ENCODE results near the gene AKR1D1. TPM values are rescaled to one million over a fixed set of nuclear protein-coding genes. Genes with fewer than 3 reads are reported as not detected.

Gene AKR1D1
- total and polyA plus RNA-seq, 2 of the 13 experiments (the other 11 are each of a cell fraction or from before 2014, with no cell fraction given): 6.9 to 37.0 TPM

DNA sequence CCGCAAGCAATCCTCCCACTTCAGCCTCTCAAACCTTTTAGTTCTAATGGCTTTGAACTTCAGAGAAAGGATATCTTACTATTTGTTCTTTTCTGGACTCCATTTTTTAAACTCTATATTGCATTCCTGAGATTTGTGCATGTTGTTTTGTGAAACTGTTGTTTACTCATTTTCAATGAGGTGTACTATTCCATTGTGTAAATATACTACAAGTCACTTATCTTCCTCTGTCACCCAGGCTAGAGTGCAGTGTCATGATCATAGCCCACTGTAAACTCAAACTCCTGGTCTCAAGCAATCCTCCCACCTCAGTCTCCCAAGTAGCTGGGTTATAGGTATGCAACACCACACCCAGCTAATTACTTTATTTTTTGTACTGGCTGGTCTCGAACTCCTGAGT lies 31.4 kb upstream of the AKR1D1 start (continued):
- TF ChIP-seq MLX (CRISPR knock-in tag; IDR thresholded peaks at IDR 0.05) (no peak), ZNF513 (CRISPR knock-in tag; conservative IDR thresholded peaks at IDR 0.05) (no peak), XRCC5 (optimal IDR thresholded peaks at IDR 0.05; ENCODE audit: low read length) (no peak), JARID2 (CRISPR knock-in tag; IDR thresholded peaks at IDR 0.05; ENCODE audit: insufficient replicate concordance) (no peak), EED (CRISPR knock-in tag; IDR thresholded peaks at IDR 0.05) (no peak), YEATS2 (CRISPR knock-in tag; IDR thresholded peaks at IDR 0.05; ENCODE audit: borderline replicate concordance) (no peak), ZNF225 (CRISPR knock-in tag; IDR thresholded peaks at IDR 0.05) (no peak), ZNF20 (CRISPR knock-in tag; IDR thresholded peaks at IDR 0.05) (no peak), HOXD1 (CRISPR knock-in tag; IDR thresholded peaks at IDR 0.05) (no peak), MEIS2 (CRISPR knock-in tag; IDR thresholded peaks at IDR 0.05) (no peak), ZNF367 (CRISPR knock-in tag; IDR thresholded peaks at IDR 0.05; ENCODE audit: borderline replicate concordance) (no peak), CHCHD3 (CRISPR knock-in tag; IDR thresholded peaks at IDR 0.05) (no peak), ARNT (IDR thresholded peaks at IDR 0.05) (no peak), CEBPB (IDR thresholded peaks at IDR 0.05; ENCODE audit: borderline replicate concordance, low read depth, low read length) (no peak), POGZ (CRISPR knock-in tag; IDR thresholded peaks at IDR 0.05) (no peak), ZNF136 (CRISPR knock-in tag; IDR thresholded peaks at IDR 0.05; ENCODE audit: low read depth) (no peak), NR2F6 (IDR thresholded peaks at IDR 0.05) (0 out of 2 replicates have a peak, but pooled peaks have one; percentile 21), NR2F6 (CRISPR knock-in tag; IDR thresholded peaks at IDR 0.05) (no peak), FOXP1 (IDR thresholded peaks at IDR 0.05) (no peak), FOXP1 (CRISPR knock-in tag; IDR thresholded peaks at IDR 0.05) (peak; percentile 50; the same call in 1 of the 2 replicates), RARA (CRISPR knock-in tag; IDR thresholded peaks at IDR 0.05) (peak; percentile 39; the same call in 1 of the 2 replicates)
- TF ChIP-seq, protein P1, sequence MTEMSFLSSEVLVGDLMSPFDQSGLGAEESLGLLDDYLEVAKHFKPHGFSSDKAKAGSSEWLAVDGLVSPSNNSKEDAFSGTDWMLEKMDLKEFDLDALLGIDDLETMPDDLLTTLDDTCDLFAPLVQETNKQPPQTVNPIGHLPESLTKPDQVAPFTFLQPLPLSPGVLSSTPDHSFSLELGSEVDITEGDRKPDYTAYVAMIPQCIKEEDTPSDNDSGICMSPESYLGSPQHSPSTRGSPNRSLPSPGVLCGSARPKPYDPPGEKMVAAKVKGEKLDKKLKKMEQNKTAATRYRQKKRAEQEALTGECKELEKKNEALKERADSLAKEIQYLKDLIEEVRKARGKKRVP (CRISPR knock-in tag; IDR thresholded peaks at IDR 0.05): no peak
- TF ChIP-seq, protein P2, sequence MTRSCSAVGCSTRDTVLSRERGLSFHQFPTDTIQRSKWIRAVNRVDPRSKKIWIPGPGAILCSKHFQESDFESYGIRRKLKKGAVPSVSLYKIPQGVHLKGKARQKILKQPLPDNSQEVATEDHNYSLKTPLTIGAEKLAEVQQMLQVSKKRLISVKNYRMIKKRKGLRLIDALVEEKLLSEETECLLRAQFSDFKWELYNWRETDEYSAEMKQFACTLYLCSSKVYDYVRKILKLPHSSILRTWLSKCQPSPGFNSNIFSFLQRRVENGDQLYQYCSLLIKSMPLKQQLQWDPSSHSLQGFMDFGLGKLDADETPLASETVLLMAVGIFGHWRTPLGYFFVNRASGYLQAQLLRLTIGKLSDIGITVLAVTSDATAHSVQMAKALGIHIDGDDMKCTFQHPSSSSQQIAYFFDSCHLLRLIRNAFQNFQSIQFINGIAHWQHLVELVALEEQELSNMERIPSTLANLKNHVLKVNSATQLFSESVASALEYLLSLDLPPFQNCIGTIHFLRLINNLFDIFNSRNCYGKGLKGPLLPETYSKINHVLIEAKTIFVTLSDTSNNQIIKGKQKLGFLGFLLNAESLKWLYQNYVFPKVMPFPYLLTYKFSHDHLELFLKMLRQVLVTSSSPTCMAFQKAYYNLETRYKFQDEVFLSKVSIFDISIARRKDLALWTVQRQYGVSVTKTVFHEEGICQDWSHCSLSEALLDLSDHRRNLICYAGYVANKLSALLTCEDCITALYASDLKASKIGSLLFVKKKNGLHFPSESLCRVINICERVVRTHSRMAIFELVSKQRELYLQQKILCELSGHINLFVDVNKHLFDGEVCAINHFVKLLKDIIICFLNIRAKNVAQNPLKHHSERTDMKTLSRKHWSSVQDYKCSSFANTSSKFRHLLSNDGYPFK (CRISPR knock-in tag; IDR thresholded peaks at IDR 0.05; ENCODE audit: borderline replicate concordance): no peak
- TF ChIP-seq, protein P3, sequence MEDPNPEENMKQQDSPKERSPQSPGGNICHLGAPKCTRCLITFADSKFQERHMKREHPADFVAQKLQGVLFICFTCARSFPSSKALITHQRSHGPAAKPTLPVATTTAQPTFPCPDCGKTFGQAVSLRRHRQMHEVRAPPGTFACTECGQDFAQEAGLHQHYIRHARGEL (CRISPR knock-in tag; IDR thresholded peaks at IDR 0.05): no peak
- TF ChIP-seq, protein P4, sequence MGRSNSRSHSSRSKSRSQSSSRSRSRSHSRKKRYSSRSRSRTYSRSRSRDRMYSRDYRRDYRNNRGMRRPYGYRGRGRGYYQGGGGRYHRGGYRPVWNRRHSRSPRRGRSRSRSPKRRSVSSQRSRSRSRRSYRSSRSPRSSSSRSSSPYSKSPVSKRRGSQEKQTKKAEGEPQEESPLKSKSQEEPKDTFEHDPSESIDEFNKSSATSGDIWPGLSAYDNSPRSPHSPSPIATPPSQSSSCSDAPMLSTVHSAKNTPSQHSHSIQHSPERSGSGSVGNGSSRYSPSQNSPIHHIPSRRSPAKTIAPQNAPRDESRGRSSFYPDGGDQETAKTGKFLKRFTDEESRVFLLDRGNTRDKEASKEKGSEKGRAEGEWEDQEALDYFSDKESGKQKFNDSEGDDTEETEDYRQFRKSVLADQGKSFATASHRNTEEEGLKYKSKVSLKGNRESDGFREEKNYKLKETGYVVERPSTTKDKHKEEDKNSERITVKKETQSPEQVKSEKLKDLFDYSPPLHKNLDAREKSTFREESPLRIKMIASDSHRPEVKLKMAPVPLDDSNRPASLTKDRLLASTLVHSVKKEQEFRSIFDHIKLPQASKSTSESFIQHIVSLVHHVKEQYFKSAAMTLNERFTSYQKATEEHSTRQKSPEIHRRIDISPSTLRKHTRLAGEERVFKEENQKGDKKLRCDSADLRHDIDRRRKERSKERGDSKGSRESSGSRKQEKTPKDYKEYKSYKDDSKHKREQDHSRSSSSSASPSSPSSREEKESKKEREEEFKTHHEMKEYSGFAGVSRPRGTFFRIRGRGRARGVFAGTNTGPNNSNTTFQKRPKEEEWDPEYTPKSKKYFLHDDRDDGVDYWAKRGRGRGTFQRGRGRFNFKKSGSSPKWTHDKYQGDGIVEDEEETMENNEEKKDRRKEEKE (IDR thresholded peaks at IDR 0.05): no peak

Measured in HepG2 (cell line).